GOT3 (cell line): ENCODE measurements around the gene STX3.
A peak's percentile ranks its signal among the peaks of the same experiment; 100 is the strongest.

ENCODE experiments used
- DNase-seq: peaks from one replicate; lab custom pipeline; 2025; ENCODE audit warnings: mixed read lengths; lab: John Stamatoyannopoulos, UW

Gene STX3

GRCh38 chr11:59754859-59755700 lies at the start of gene STX3:
STX3 (plus strand) TSS chr11:59755376; CDS start chr11:59755606, 230 bp downstream.
- DNase-seq = no peak

GRCh38 chr11:59706518-59707285 lies 48.5 kb upstream of the STX3 start:
- DNase-seq = no peak

- DNase-seq = no peak
Measured at GRCh38 chr11:59707371-59707770, 47.8 kb upstream of the STX3 start.

- DNase-seq = no peak
Measured at GRCh38 chr11:59708537-59708936, 46.6 kb upstream of the STX3 start.

GRCh38 chr11:59710136-59710847 lies 44.9 kb upstream of the STX3 start:
- DNase-seq = no peak

GRCh38 chr11:59713745-59714144 lies 41.4 kb upstream of the STX3 start, which contains the start of gene OR10V1:
OR10V1 (minus strand) TSS chr11:59713845; CDS start chr11:59713845, 0 bp downstream.
- no peak for DNase-seq

GRCh38 chr11:59716051-59716450 lies 39.1 kb upstream of the STX3 start:
- DNase-seq = no peak

GRCh38 chr11:59719556-59719955 lies 35.6 kb upstream of the STX3 start:
- DNase-seq = no peak

GRCh38 chr11:59724066-59724465 lies 31.1 kb upstream of the STX3 start:
- DNase-seq = no peak

GRCh38 chr11:59727426-59727825 lies 27.8 kb upstream of the STX3 start:
- DNase-seq = no peak

GRCh38 chr11:59728154-59728553 lies 27.0 kb upstream of the STX3 start:
- DNase-seq = no peak

- DNase-seq = no peak
Measured at GRCh38 chr11:59728913-59729312, 26.3 kb upstream of the STX3 start.

- DNase-seq = no peak
Measured at GRCh38 chr11:59729834-59730233, 25.3 kb upstream of the STX3 start.

- DNase-seq = no peak
Measured at GRCh38 chr11:59730896-59731565, 24.1 kb upstream of the STX3 start.

- DNase-seq = no peak
Measured at GRCh38 chr11:59746111-59746510, 9.1 kb upstream of the STX3 start.

GRCh38 chr11:59753650-59754493 lies 1.3 kb upstream of the STX3 start:
- peak; percentile 15 for DNase-seq

- DNase-seq = no peak
Measured at GRCh38 chr11:59754494-59754858, 700 bp upstream of the STX3 start.

GRCh38 chr11:59755701-59756557 lies 753 bp downstream of the STX3 start:
- no peak for DNase-seq

GRCh38 chr11:59756558-59756840 lies 1.3 kb downstream of the STX3 start:
- no peak for DNase-seq

- no peak for DNase-seq
Measured at GRCh38 chr11:59756845-59757244, 1.7 kb downstream of the STX3 start.
